GM18907 (cell line): ENCODE measurements around the gene VASH1.
A peak's percentile ranks its signal among the peaks of the same experiment; 100 is the strongest.
"Not testable (repeated sequence)": the region's sequence is repeated elsewhere in the genome, so short reads cannot be mapped to it uniquely, and the experiment has no call there.

Experiments
- ATAC-seq: cut with Tn5 transposase; IDR thresholded peaks from one replicate; pipeline ENCODE4 v1.9.1; 2021; ENCODE audit warnings: mild to moderate bottlenecking, moderate library complexity; ENCODE audit not compliant: unreplicated experiment

Gene VASH1

DNA sequence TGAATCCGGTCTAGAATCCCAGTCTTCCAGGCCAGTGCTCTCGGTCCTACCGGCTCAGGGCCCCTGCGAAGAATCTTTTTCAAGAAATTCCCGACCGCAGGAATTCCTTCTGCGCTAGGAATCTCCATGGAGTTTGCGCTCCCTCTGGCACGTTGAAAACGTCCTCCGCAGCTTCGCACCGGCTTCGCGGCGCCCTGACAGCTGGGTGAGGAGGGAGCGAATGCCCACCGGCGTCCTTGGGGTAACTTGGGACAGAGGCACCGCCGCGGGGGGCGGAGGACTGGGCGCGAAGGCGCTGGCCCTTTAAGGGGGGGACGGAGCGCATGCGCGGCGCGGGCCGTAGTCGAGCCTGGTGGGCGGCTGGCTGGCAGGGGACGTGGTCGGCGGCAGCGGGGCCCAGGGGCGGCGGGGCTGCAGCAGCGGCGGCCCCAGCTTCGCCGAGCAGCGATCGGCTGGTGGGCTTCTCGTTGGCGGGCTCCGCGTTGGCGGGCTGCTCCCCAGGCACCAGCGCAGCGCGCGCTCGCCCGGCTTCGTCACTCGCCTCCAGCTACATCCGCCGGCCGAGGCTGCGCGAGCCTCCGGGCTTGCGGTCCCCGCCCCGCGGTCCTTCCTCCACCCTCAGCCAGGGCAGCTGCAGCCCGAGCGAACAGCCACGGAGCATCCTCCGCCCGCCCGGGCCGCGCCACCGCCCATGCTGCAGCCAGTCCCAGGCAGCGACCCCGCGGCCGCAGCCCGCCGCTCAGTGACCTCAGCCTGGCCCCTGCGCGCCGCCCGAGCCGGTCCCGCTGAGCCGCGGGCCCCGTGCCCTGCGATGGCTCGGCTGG lies at the start of gene VASH1:
Gene VASH1, plus strand, starts transcription at position 333 of the 824 bp plus-strand sequence. CDS start 1,354 bp downstream, outside the sequence.
- peak; percentile 85 for ATAC-seq

DNA sequence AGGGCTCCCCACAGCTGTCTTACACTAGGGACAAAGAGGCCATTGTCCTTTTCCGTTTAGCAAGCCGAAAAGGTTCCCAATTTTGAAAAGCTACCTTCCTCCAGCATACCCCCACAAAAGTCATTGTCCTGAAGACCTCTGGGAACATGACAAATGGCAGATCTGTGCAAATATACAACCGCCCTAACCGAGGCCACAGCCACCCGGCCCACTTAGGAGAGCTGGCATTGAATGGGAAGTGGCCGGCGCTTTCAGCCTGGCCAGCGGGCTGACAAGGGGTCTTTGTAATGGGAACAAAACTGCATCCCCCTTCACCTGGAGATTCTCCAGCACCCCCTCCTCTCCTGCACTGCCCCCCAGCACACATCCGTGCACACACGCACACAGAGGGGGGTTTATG lies 48.1 kb upstream of the VASH1 start:
- ATAC-seq, result no peak

DNA sequence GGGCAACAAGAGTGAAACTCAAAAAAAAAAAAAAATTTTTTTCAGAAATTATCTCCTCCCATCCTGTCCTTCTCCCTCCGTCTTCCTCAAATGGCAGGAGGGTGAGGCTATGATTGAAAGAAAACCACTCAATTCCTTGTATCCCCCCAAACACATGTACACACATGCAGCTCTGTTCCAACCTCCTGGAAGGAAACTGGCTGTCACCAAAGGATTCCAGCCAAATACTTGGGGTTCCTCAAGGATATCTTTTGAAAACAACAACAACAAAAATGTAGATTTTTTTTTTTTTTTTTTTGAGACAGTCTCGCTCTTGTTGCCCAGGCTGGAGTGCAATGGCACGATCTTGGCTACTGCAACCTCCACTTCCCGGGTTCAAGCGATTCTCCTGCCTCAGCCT lies 46.8 kb upstream of the VASH1 start:
- no peak for ATAC-seq

DNA sequence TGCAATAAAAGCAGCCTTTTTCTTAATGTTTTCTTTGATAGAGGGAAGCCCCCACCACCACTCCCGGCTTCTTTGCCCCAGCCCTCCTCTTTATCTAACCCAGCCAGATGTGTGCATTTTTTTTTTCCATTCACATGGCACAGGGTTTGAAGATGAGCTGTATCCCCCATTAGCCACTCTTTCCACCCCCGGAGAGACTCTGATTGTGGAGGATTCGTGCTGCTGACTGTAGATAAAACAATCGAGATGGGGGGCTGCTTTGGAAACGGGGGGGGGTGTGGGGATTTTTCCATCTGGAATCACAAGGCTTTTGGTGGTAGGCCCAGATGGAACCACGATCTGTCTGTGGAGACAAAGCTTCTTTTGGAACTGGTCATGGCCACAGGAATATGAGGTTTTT lies 46.2 kb upstream of the VASH1 start:
- no peak for ATAC-seq

DNA sequence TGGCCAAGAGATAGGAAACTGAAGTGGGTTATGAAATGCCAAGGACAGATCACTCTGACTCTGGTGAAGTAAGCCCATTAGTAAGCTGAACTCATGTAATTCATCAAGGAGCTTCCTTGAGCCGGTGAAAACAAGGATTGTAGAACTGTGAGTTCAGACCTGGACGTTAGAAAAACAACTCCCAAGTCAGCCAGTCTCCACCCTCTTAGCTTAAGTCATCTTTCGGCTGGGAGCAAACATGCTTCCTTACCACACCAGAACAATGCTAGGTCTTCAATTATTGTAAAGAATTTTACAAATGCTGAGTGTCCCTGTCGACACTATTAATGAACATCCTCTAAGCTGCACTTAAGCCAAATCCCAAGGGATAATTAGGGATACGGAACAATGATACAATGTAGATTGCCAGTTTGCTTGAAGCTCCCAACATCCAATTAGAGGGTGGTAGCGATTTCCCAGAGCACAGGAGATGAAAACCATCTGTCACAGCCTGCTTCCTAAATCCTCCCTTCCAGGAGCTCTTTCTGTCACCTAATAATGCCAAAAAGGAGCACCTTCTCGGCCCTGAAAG lies 45.7 kb upstream of the VASH1 start:
- ATAC-seq, result no peak

DNA sequence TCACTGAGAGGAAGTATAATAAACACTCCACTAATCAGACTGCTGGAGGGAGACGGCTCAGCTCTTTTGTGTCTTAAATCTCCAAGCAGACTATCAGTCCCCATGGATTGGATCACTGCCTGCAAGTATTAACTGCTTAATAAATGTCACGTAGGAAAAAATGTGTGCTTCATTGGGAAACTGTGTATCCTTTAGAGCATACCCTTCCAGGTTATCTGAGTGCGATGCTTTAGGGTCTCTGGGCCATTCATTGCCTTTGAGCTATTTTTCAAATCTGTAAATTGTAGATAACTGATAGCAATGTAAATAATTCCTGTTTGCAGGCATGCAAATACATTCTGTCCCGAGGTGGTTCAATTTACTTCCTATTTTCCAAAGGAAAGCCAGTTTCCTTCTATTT lies 45.0 kb upstream of the VASH1 start:
- no peak for ATAC-seq

DNA sequence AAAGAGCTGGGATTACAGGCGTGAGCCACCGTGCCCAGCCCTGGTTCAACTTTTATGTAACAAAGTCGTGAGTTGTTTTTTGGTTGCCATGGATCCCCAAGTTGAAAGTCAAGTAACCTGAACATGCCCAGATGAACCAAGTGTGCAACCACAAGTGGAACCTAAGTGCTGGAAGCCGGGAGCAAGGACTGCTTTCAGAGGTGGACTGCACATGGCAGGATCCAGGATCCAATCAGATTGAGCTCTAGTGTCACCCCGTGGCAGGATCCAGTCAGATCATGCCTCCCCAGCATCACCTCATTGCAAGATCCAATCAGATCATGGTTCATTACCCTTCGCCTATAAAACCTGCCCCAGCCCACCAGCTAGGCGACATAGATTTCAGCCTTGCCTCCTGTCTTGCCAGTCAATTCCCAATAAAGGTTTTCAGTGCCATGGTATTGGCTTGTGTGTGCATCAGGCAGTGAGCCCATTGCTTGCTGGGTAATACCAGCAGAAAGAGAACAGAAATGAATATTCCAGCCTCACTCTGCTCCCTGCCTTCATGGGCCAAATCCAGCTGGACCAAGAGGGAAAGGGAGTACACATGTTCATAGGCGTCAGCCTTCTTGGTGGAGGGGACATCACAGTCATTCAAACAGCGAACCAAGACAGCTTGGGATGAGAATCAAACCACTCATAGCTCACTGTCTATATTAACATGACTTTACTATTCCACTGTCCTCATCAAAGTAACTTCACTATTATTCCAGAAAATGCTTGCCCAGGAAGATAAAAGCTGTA lies 43.6 kb upstream of the VASH1 start:
- ATAC-seq, result no peak

DNA sequence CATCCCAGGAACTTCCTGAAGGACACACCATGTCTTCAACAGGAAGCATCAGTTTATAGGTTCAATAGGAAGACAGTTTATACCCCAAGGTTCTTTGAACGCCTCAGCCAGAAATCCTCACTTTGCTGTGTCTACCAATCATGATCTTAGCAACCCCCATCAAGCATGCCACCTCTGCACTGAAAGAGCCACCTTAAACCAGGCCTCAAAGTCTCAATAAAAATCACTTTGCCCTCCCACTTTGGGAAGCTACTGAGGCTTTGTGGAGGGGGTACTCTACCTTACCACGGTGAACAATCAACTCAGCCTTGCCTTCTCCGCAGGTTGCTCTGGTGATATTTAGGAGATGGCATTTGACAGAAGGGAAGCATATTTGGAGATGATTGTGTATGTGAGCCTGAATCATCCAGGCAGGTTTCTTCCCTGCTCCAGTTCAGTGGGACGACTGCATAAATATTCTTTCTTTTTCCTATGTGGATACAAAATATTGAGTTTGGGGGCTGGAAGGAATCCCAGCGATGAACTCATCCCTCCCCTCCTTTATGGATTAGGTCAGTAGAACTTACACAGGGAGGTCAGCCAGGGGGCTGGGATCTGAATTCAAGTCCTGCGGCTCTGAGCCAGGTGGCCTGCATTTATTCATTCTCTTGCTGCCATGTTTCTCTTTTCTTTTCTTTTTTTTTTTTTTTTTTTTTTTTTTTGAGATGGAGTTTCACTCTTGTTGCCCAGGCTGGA lies 42.8 kb upstream of the VASH1 start:
- ATAC-seq, result no peak

DNA sequence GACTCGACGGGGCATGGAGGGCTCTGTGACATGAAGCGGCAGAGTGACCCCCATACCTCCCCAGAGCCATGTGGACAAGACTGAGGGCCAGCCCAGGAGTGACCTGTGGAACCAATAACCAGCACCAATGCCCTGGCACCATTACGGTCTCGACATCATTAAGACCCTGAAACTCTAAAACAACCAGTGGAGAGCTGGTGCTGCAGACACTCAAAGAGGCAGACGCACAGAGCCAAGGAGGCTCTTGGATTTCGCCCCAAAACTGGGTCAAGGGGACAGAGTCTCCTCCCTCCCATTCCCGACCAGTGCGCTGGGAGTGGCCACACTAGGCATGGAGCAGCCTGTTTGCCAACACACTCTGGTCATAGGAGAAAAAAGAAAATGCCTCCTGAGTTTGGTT lies 41.6 kb upstream of the VASH1 start:
- ATAC-seq, result no peak

DNA sequence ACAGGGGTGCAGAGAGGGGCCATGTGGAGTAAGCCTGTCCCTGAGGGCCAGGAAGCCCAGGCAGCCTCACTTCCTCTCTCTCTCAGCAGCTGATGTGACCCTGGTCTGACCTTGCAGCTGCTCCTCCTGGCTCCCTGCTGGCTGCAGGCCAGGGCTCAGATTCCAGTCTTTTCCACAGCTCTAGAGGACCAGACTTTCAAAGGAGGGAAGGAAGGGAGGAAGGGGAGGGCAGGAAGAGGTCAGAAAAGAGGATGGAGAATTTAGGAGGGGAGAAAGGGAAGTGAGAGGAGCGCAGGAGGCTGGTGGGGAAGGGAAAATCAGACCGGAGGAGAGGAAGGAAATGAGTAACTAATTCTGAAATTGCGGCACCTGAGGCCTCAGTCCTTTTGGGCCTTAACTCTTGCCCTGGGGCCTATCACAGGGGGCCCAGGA lies 40.9 kb upstream of the VASH1 start:
- peak; percentile 78 for ATAC-seq

DNA sequence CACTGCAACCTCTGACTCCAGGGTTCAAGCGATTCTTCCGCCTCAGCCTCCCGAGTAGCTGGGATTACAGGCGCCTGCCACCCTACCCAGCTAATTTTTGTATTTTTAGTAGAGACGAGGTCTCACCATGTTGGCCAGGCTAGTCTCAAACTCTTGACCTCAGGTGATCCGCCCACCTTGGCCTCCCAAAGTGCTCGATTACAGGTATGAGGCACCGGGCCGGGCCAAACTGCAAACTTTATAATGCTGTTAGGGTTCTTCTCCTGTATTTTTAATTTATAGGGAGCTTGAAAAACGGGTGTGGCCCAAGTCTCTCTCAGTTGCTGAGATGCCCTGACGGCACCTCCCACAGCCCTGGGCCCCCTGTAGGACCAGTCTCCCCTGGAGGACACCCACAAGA lies 39.8 kb upstream of the VASH1 start:
- not testable (repeated sequence) for ATAC-seq

DNA sequence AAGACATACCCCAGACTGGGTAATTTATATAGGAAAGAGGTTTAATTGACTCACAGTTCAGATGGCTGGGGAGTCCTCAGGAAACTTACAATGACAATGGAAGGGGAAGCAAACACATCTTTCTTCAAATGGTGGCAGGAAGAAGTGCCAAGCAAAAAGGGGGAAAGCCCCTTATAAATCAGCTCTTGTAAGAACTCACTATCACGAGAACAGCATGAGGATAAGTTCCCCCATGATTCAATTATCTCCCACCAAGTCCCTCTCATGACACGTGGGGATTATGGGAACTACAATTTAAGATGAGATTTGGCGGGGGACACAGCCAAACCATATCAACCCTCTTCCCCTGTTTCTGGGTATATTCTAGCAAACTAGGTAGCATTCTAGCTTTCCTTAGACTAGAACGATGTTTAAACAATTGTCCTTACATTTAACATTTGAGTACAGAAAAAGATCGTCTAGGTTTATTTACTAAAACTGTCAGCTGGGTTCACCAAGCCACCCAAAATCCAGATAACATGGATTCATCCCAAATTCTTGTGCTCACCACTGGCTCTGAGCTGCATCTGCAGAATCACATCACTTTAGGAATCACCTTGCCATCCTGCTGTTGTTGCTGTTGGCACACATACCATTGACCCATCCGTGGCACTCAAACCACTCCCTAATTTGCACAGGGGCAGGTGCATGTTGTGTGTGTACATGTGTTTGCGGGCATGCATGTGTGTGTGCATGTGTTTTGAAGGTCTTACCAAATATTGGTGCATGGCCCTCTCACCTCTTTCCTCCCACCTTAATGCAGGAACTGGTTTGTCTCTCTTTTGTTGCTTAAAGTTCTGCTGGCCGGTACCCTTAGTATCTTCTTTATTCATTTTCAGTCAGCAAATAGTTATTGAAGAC lies 36.4 kb upstream of the VASH1 start:
- ATAC-seq, result no peak

DNA sequence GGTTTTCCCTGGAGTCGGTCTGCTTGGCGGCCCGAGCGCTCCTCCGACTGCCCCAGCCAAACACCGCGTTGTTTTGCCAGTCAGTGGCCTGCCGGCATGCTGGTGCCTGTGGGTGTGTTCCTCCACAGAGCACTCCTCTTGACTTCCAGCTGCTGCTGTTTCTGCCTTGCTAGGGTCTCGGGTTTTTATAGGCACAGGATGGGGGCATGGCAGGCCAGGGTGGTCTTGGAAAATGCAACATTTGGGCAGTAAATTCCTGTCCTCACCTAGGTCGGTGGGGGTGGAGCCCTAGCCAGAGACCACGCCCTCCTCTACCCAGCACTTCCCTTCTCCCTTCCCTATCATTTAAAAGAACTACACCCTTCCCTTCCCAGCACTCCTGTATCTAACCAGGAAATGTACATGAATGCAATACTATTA lies 34.7 kb upstream of the VASH1 start:
- no peak for ATAC-seq

DNA sequence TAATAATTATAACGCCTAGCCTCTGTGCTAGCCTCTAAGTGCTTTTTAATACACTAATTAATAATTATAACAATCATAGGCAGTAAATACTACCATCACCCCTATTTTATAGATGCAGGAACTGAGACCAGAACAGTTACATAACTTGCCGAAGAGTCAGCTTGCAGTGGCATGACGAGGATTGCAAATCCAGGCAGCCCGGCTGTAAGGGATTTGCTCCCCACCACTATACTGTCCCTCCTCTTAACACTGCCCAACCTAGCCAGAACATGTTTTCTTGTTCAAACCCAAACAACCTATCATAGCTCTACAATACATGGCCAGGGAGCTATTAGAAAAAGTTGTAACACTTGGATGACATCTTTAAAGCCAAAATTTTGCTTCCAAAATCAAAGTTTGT lies 33.9 kb upstream of the VASH1 start:
- no peak for ATAC-seq

DNA sequence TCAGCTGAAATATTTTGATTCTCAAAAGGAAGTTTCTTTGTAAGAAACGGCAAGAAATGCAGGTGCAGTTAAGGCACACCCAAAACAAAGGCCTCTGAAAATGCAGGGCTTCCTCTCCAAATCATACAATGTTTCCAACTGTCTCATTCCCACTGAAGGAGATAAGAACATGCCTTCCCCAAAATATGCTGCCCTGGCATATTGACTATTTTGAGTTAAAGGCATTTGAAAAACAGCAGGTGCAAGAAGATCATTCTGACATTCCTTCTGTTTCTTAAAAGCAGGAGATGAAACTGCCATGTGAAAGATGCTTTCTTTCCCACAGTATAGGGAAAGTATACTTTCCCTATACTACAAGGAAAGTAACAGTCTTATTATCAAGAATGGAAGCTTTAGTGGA lies 33.4 kb upstream of the VASH1 start:
- no peak for ATAC-seq

DNA sequence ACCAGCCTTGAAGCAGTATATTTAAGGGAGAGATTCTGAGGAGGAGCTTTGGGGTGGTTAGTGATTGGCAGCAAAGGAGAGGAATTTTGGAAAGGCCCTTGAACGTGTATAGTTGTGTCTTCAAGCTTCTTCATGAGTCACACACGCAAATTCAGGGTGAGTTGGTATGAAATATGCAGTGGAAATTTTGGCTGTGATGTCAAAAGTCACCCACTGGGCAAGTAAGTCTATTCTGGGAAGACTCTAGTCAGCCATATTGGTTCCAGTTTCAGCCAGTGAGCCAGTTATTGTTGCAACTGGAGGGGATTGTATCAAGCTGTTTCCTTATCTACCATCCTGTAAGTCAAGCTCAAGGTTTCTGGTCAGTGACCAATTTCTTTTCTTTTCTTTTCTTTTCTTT lies 32.0 kb upstream of the VASH1 start:
- no peak for ATAC-seq

DNA sequence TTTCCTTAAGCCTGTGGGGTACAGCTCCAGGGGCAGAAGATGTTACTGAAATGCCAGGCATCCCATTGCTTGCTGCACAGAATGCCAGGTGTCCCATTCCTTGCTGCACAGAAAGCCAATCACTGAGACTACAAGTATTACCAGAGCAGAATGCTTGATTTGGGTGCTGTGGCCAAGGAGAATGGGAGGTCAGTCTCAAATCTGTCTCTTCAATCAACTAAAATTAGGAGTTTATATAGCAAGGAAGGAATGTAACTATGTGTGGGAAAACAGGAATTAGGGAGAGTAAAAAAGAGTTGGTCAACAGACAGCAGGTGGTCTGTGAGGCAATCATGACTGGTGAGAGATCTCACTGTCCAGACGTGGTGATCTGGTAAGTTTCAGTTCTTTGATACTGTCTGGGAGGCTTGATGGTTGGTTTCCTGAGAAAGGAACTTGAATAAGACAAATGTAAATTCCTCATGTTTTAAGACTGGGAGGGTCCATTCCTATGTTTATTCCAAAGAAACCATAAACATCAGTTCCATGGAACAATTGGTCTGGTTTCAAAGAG lies 31.2 kb upstream of the VASH1 start:
- no peak for ATAC-seq

DNA sequence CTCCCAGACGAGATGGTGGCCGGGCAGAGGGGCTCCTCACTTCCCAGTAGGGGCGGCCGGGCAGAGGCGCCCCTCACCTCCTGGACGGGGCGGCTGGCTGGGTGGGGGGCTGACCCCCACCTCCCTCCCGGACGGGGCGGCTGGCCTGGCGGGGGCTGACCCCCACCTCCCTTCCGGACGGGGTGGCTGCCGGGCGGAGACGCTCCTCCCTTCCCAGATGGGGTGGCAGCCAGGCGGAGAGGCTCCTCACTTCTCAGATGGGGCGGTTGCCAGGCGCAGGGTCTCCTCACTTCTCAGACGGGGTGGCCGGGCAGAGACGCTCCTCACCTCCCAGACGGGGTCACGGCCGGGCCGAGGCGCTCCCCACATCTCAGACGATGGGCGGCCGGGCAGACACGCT lies 26.8 kb upstream of the VASH1 start:
- not testable (repeated sequence) for ATAC-seq

DNA sequence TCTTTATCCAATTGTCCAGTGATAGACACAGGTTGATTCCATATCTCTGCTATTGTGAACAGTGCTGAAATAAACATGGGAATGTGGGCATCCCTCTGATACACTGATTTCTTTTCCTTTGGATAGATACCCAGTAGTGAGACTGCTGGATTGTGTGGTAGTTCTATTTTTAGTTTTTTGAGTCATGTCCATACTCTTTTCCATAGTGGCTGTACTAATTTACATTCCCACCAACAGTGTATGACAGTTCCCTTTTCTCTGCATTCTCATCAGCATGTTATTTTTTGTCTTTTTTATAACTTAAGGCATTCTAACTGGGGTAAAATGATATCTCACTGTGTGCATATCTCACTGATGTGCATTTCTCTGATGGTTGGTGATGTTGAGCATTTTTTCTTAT lies 24.8 kb upstream of the VASH1 start:
- no peak for ATAC-seq

DNA sequence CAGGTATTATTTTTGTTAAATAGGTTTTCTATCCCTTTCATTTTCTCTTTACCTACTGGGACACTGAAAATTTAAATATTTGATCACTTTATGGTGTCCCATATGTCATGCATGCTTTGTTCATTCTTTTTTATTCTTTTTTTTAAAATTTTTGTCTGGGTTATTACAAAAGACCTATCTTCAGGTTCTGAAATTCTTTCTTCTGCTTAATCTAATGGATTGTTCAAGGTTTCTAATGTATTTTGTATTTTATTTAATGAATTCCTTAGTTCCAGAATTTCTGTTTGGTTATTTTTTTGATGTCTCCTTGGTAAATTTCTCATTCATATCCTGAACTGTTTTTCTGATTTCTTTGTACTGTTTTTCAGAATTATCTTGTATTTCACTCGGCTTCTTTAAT lies 20.2 kb upstream of the VASH1 start:
- ATAC-seq, result no peak
